ENCODE data around the gene BMPR1A.

- TF ChIP-seq CTCF (conservative IDR thresholded peaks at IDR 0.05; ENCODE audit: low read length) (no peak), EZH2phosphoT487 (IDR thresholded peaks at IDR 0.05; ENCODE audit: borderline replicate concordance) (no peak)
These were observed 36.2 kb downstream of the BMPR1A start for GRCh38 chr10:86792461-86793167.

All from Loucy (cell line).